Endothelial cell of umbilical vein (primary cell): ENCODE data around the gene F8.

Experiments
- CTCF ChIP-seq, 2 donors: IDR thresholded peaks; 1 replicate in 1 of 2; 2 replicates in 1 of 2; pipeline ENCODE4 v1.5.1; 2011; ENCODE audit warnings: low read length in 2 of 2, mild to moderate bottlenecking in 2 of 2, moderate library complexity in 2 of 2, control low read depth in 1 of 2, inconsistent platforms in 1 of 2, low read depth in 1 of 2; ENCODE audit not compliant: insufficient read depth in 1 of 2; ENCODE audit errors: extremely low read depth in 1 of 2
- POLR2A ChIP-seq: IDR thresholded peaks from 2 replicates; pipeline ENCODE4 v1.6.1; 2012; ENCODE audit warnings: low read depth, mild to moderate bottlenecking, control low read depth, low read length

- TF ChIP-seq CTCF (IDR thresholded peaks at IDR 0.05; ENCODE audit: extremely low read depth in 1 of 2, insufficient read depth in 1 of 2, low read depth in 1 of 2, low read length in 2 of 2) (no peak), POLR2A (peak; percentile 76)
Observed at GRCh38 chrX:155070975-155071693, 48.6 kb upstream of the F8 start, which contains the start of the genes BRCC3, CMC4 and MTCP1.
